ENCODE results near the gene TCF4.

The TCF4 gene

DNA sequence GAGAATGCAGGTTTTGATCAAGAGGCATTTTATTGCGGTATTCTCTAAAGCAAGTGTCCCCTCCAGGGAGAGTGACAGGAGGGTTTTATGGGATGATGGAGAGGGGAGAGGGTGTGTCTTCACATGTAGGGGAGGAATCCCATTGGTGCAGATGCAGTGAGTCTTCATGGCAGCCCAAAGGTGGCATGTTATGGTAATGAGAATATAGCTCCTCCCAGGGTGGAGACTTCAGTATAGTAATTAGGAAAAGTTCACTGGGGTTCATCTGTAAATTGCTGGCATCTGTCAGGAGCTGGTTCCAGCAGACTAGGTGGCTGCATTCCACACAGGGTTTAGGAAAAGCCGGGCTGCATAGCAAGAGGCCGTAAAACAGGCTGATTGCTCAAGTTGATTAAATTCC lies 398.0 kb downstream of the TCF4 start:
- no peak for DNase-seq (ENCODE audit: low read depth)
- H3K4me3 ChIP-seq (ENCODE audit: low read depth, low read length), result no peak overlapping the region
- TF ChIP-seq, protein P1, sequence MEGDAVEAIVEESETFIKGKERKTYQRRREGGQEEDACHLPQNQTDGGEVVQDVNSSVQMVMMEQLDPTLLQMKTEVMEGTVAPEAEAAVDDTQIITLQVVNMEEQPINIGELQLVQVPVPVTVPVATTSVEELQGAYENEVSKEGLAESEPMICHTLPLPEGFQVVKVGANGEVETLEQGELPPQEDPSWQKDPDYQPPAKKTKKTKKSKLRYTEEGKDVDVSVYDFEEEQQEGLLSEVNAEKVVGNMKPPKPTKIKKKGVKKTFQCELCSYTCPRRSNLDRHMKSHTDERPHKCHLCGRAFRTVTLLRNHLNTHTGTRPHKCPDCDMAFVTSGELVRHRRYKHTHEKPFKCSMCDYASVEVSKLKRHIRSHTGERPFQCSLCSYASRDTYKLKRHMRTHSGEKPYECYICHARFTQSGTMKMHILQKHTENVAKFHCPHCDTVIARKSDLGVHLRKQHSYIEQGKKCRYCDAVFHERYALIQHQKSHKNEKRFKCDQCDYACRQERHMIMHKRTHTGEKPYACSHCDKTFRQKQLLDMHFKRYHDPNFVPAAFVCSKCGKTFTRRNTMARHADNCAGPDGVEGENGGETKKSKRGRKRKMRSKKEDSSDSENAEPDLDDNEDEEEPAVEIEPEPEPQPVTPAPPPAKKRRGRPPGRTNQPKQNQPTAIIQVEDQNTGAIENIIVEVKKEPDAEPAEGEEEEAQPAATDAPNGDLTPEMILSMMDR (IDR thresholded peaks at IDR 0.05; ENCODE audit: control insufficient read depth, extremely low read depth, insufficient read depth), result no peak

DNA sequence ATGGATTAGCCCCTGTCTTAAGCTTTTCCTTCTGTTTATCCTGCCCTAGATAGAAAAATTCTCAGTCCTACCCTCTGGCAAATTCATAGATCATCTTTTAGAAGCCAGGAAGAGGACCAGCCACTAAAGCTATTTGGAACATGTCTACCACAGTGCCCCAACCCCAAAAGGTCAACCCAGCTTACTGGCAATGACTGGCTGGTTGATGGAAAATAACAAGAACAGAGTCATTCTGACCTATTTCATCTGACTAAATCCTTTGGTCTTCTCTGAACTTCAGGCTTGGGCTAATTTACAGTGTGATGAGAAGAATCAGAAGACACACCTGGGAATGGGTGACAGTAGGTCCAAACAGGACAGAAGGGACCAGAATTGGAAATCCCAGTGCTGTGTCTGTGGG lies 401.4 kb downstream of the TCF4 start:
- TF ChIP-seq, protein P1 (IDR thresholded peaks at IDR 0.05; ENCODE audit: control insufficient read depth, extremely low read depth, insufficient read depth), result no peak
- DNase-seq (ENCODE audit: low read depth), result no peak
- no peak overlapping the region for H3K4me3 ChIP-seq (ENCODE audit: low read depth, low read length)

DNA sequence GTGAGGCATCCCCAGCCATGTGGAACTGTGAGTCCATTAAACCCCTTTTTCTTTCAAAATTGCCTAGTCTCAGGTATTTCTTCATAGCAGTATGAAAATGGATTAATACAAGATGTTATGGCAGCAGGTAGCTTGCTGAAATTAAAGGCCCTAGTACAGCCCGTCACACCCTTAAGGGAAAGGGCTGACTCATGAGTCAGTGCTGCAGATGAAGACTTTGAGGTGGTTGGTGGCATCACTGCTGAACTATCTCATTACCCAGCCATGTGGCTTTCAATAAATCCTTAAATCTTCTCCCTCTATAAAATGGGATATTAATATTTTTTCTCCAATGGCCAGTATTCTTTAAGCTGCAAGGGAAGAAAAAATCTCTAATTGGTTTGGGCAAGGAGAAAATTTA lies 402.6 kb downstream of the TCF4 start:
- H3K4me3 ChIP-seq (ENCODE audit: low read depth, low read length), result no peak overlapping the region
- TF ChIP-seq, protein P1 (IDR thresholded peaks at IDR 0.05; ENCODE audit: control insufficient read depth, extremely low read depth, insufficient read depth), result no peak
- no peak for DNase-seq (ENCODE audit: low read depth)

DNA sequence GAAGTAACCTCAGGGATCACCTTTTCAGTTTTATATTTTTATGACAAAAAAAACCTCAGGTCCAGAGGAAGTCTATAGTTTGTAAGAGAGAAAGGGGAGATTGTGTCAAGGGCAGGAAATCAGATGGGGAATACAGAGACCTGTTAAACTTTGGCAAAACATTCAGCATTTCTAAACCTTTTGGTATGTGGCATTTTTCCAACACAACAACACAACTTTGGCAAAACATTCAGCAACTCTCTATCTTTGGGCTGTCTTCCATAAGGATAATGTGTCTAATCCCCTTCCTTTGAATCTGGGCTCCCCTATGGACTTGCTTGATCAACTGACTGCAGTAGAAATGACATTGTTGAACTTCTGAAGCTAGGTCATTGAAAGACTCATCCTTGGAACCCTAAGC lies 408.2 kb downstream of the TCF4 start:
- TF ChIP-seq, protein P1 (IDR thresholded peaks at IDR 0.05; ENCODE audit: control insufficient read depth, extremely low read depth, insufficient read depth), result no peak
- no peak overlapping the region for H3K4me3 ChIP-seq (ENCODE audit: low read depth, low read length)
- DNase-seq (ENCODE audit: low read depth), result no peak

DNA sequence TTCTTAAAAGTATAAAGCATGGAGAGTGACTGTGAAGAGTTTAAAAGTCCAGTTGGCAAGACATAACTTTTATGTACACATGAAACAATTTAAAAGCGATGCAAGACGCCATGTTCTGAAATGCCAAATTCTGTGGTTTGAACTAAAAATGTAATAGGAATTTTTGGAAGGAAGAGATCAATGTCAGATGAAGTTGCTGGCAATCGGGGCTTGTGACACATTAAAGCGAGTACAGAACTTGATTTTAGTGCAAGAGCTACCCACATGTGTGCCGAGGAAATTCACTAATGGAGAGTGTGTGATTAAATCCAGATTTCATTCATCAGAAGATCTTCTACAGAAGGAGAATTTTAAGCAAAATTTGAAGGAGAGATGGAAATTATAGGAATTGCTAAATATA lies 408.6 kb downstream of the TCF4 start:
- DNase-seq (ENCODE audit: low read depth), result no peak
- TF ChIP-seq, protein P1 (IDR thresholded peaks at IDR 0.05; ENCODE audit: control insufficient read depth, extremely low read depth, insufficient read depth), result no peak

DNA sequence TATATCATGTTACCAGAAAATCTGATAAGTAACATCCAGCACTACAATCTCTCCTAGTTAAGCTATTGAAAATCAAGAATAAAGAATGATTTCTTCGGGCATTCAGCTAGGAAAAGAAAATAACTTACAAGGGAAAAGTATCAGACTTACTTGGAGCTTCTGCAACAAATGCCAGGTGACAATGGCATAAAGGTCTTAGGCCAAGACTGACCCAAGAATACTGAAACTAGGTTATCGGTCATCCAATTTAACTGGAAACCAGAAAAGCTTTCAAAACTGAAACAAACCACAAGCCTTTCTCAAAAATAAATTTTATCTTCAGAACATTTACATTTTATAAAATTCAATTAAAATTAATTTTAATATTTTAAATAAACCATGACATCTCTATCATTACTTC lies 414.7 kb downstream of the TCF4 start:
- no peak overlapping the region for H3K4me3 ChIP-seq (ENCODE audit: low read depth, low read length)
- TF ChIP-seq, protein P1 (IDR thresholded peaks at IDR 0.05; ENCODE audit: control insufficient read depth, extremely low read depth, insufficient read depth), result no peak
- DNase-seq (ENCODE audit: low read depth), result no peak

More for the DNA sequence above, 408.6 kb downstream of the TCF4 start:
- H3K4me3 ChIP-seq (ENCODE audit: low read depth, low read length), result no peak overlapping the region
